Transverse colon (tissue), 4 donors: ENCODE data around the gene RERE.

Experiments
- EP300 ChIP-seq: sonication (generic); formaldehyde crosslinking; IDR thresholded peaks from one replicate; pipeline ENCODE4 v1.6.1; 2017; ENCODE audit warnings: antibody characterized with exemption, low read depth
- POLR2AphosphoS5 ChIP-seq, 3 donors: sonication (generic); formaldehyde crosslinking; IDR thresholded peaks; one replicate each; pipeline ENCODE4 v1.6.1; 2016; ENCODE audit warnings: antibody characterized with exemption in 3 of 3
- TF ChIP-seq, protein P1 (sequence below), 5 experiments: fragments of 200-600 bp in 3 of 5; fragments of 450-650 bp in 2 of 5; sonication (generic) in 3 of 5; IDR thresholded peaks; 1 replicate in 2 of 5; 2 replicates in 3 of 5; pipeline ENCODE4 v1.5.1; 2016 to 2017; ENCODE audit warnings: antibody characterized with exemption in 5 of 5, inconsistent platforms in 3 of 5, mild to moderate bottlenecking in 2 of 5, moderate library complexity in 1 of 5

DNA sequence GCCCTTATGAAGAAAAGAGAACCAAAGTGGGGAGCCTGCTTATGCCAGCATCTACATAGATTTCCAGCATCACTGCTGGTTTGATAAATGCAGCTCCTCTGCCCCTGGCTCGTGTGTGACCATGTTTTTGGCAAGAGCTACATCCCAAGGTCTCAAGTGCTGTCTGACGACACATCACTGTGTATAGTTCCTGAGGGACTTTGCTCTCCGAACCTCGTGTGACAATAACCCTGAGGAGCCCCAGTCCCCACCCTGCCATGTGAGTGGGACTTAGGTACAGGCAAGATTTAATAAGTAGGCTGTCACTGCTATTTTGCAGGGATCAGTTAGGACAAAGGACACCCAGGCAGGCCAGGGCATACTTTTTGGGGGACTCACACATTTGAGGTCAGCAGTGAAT lies 28.8 kb upstream of the RERE start:
- no peak for TF ChIP-seq POLR2AphosphoS5 (IDR thresholded peaks at IDR 0.05)
- TF ChIP-seq, protein P1, sequence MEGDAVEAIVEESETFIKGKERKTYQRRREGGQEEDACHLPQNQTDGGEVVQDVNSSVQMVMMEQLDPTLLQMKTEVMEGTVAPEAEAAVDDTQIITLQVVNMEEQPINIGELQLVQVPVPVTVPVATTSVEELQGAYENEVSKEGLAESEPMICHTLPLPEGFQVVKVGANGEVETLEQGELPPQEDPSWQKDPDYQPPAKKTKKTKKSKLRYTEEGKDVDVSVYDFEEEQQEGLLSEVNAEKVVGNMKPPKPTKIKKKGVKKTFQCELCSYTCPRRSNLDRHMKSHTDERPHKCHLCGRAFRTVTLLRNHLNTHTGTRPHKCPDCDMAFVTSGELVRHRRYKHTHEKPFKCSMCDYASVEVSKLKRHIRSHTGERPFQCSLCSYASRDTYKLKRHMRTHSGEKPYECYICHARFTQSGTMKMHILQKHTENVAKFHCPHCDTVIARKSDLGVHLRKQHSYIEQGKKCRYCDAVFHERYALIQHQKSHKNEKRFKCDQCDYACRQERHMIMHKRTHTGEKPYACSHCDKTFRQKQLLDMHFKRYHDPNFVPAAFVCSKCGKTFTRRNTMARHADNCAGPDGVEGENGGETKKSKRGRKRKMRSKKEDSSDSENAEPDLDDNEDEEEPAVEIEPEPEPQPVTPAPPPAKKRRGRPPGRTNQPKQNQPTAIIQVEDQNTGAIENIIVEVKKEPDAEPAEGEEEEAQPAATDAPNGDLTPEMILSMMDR (IDR thresholded peaks at IDR 0.05), result no peak
- no peak for TF ChIP-seq EP300
